Mucosa of gallbladder (tissue), 1 donor: Measurements from ENCODE around the gene MAP3K3. TPM values are rescaled to one million over a fixed set of nuclear protein-coding genes. Genes with fewer than 3 reads are reported as not detected.

Experiments used
- DNase-seq: peaks from one replicate; pipeline ENCODE4 v3.0.0-alpha.2; 2020; ENCODE audit warnings: low spot score
- total RNA-seq: library from RNA; stranded (reverse); gene quantifications from one replicate; pipeline ENCODE4 v1.2.1, GENCODE V29; 2021
- donor health status: DM: no; HTN: no; CAD: no.

Gene MAP3K3
- total RNA-seq, 1 donor from 2014 or later: 39.5 TPM

DNA sequence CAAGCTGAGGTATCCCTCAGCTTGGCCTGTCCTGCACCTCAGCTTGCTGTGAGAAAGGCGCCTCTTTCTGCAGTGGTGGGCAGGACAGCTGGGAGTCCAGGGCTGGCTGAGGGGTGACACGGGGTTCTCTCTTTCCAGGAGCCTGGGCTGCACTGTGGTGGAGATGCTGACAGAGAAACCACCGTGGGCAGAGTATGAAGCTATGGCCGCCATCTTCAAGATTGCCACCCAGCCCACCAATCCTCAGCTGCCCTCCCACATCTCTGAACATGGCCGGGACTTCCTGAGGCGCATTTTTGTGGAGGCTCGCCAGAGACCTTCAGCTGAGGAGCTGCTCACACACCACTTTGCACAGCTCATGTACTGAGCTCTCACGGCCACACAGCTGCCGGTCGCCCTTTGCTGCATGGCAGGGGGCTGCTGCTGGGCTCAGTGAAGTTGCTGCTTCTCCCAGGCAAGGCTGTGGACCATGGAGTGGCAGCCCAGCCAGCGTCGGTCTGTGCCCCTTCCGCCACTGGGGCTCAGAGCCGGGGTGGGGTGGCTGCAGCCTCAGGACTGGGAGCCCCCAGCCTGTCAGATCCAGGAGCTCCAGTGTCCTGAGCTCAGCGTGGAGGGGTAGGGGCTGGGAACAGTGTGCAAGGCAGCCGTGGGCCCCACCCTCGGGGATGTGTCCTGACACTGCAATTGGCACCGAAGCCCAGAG is 71.3 kb downstream of the MAP3K3 start:
- DNase-seq: no peak

DNA sequence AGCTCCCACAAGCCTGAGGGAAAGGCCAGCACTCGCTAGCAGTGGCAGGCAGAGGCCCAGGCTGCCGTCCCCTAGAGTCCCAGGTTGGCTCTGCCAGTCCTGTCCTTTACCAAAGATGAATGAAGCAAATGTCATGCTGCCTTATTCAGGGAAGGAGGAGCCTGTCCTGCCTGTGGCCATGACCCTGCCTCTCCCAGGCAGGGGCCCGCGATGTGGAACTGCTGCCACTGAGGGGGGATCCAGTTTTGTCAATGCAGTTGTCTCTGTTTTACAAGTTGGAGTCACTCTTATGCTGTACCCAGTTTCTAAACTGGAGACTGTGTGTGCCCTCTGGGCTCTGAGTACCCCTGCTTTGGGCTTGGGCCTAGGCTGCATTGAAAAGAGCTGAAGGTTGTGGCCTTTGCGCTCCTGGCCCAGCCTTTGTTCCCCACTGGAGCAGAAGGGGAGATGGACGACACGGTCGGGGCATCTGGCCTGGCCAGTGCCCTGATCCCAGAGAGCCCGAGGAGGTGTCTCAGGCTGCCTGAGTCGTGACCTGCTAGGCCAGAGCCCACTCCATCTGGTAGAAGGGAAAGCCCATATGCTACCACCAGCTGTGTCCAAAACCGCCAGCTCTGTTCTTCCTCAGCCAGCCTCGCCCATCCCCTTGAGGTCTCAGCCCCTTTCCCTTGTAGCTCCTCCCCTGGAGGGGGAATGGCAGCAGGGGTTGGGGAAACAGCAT is 72.2 kb downstream of the MAP3K3 start:
- no peak for DNase-seq

DNA sequence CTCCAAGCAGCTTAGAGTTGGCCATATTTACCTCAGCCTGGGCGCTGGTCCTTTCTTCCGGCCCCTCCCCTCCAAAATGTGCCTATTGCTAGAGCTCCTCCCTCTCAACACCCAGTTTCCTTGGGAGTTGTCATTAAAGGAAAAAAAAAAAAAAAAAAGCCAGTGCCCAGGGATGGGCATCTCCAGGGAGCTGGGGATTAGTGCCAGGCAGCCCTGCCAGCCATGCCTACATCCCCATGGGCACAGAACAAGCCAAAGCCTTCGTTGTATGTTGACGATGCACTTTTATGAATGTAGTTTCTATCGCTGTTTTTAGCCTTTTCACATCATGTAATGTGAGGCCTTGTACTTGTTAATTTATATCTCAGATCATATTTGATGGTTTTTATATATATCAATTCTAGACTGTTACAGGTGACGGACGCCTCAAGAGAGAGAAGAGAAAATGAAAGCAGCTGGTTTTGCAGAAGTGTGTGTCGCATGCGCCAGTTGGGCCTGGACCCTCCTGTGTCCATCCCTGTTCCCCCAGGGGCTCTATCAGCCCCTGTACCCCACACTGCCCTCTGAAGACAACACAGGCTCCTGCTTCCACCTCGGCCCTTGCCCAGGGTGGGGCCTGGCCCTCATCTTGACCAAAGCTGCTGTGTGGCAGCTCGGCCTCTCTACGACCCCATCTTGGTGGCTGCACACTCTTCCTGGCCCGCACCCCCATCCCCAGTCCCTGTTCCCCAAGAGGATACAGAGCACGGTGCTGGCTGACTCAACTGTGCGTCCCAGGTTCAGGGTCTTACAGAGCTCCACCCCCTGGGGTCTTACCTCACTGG is 72.9 kb downstream of the MAP3K3 start:
- DNase-seq: no peak

- DNase-seq: no peak
These were observed 73.7 kb downstream of the MAP3K3 start for GRCh38 chr17:63695889-63696288.

- DNase-seq: no peak
These were observed 74.3 kb downstream of the MAP3K3 start for GRCh38 chr17:63696381-63696961.

DNA sequence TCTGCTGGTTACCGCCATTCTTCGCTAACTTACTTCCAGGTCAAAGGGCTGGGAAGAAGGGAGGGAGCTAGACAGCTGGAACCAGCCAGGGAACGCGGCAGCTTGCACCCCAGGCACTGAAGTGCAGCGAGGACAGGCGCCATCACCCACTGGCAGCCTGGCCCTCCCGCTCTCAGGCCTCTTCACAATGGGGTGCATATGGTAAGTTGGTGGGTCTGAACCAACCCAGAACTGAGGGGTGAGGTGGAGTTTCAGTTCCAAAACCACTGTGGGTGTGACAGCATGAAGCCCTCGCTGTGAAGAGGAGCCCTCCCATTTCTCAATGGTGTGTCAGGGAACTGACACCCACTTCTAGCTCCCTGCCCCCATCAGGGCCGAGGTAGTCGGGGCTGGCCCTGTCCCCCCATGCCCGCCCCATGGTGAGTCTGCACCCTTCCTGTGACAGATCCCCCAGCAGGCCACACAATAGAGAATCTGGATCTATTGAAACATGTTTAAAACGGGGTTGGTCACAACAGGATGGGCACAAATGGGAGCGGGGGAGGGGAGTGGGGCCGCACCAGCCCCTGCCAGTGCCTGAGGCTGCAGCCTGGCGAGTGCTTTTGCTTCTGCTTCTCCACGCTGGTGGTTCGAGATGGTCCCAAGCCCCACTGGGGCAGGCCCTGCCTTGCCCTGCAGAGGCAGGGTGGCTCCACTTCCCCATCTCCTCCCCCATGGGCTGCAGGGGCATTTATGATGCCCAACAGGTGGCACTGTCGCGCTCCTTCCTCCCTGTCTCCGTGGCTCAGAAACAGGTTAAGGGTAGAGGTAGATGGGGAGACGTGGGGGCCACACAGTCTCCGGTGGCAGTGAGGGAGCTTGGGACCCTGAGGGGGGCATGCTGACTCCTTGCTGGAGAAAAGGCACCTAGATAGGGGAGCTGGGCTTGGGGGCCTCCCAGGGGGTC is 75.4 kb downstream of the MAP3K3 start:
- DNase-seq: peak; percentile 62

DNA sequence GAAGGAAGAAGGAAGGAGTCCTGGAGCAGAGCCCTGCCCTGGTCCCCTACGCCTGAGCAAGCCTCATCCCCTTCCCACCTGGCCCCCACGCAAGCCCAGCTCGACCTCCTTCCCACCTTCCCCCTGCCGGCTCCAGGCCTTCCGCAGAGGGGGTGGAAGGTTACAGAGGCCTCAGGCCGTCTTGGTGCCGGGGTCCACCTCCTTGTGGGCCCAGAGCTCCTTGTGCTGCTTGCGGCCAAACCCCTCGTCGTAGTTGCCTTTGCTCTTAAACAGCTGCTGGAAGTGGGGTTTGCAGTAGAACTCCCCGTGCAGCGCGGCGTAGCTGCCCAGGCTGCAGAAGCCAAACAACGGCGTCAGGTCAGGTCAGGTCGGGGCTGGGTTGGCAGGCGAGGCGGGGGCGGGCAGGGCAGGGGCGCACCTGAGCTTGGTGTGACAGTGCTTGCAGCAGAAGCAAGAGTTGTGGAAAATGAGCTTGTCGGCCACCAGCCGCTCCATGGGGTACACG is 76.2 kb downstream of the MAP3K3 start:
- DNase-seq: no peak

DNA sequence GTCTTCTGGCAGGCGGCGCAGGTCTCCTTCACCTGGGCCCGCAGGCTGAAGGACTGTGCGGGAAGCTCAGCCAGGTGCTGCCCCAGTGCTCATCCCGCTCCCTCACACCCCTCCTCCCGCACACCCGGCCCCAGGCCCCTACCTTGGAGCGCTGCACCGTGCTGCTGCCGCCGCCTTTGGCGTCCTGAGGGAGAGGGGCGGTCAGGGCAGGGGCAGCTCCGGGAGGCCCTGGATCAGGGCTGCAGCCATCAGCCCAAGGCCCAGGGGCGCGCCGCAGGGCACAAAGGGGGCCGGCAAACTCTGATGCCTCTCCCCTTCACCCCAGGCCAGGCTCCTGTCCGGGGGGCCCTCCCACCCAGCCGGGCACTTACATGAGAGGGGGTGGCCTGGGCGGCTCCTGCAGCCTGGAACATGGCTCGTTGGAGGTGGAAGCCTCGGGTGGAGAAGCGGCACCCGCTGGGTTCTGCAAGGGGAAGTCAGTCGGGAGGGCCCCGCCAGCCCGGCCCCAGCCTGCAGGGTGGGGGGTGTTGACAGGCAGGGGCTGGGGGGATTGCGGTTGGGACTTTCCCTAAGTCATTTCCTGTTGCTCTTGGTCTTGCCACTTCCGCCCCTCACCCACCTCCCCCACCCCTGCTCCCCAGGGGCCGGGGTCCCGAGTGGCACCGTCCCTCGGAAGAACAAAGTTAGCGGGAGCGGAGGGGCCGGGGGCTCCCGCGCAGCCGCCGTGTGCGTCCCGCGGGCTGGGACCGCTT is 76.8 kb downstream of the MAP3K3 start:
- peak; percentile 51 for DNase-seq

GRCh38 chr17:63699638-63700527 is 77.7 kb downstream of the MAP3K3 start, which contains the start of gene LIMD2:
Gene LIMD2, minus strand, starts transcription at chr17:63700125. Its CDS starts 827 bp downstream, at chr17:63699298.
- DNase-seq: peak; percentile 42

DNA sequence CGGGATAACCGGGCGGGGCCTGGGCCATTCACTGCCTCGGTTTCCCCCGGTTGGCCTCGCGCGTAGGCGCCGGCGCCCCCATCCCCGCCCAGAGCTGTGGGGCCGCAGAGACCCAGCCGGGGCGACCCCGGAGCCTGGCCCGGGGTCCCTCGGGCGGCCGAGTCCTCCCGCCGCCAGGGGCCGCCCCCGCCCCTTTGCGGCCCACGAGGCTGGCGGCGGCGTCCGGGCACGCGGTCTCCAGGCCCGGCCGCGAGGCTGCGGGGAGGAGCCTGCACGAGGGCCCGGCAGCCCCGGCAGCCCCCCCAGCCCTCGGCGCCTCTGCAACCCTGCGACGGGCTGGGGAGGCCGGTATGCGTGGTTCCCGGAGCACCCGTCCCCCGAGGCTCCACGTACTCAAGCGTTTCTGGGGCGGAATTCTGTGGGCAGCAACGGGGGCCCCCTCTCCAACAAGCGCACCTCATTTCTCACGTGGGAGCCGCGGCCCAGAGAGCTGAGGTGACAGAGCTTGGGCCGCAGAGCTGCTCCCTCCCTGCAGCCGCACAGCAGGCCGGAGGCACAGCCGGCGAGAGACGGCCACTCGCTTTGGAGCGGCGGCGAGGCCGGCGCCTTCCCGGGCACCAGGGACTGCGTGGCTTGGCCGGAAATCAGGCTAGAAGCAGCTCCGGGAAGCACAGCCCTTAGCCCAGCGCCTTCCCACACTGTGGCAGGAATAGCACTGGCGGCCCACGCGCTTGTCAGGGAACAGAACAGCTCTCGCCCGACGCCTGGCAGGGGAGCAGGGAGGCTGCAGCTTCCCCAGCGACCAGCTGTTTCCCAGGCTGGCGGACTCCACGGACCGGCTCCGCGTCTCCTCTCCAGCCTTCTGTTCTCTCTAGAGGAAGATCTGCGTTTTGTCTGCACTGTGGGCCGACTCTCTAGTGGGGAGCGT is 78.6 kb downstream of the MAP3K3 start:
- peak; percentile 50 for DNase-seq

- DNase-seq: no peak
These were observed 79.2 kb downstream of the MAP3K3 start for GRCh38 chr17:63701456-63701820.

GRCh38 chr17:63701868-63702720 is 79.9 kb downstream of the MAP3K3 start:
- DNase-seq: peak; percentile 37

DNA sequence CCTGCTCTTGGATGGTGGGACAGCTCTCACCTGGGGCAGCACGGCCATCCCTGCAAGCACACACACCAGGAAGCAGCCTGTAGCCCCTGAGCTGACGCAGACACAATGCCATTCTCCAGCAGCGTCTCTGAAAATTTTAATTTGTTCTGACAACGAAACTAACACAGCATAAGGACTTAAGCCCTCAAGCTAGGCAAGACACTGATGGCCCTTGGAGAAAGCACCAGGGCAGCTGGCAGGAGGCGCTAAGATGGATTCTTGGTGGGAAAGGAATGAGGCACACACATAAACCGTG is 80.5 kb downstream of the MAP3K3 start:
- DNase-seq: no peak

- no peak for DNase-seq
These were observed 80.8 kb downstream of the MAP3K3 start for GRCh38 chr17:63703029-63703428.

GRCh38 chr17:63703556-63704258 is 81.5 kb downstream of the MAP3K3 start:
- DNase-seq: no peak

- DNase-seq: no peak
These were observed 82.0 kb downstream of the MAP3K3 start for GRCh38 chr17:63704259-63704576.

GRCh38 chr17:63704836-63705235 is 82.6 kb downstream of the MAP3K3 start:
- DNase-seq: no peak
